Endothelial cell of umbilical vein (primary cell): ENCODE results near the gene HIGD1A. TPM values are rescaled to one million over a fixed set of nuclear protein-coding genes. Genes with fewer than 3 reads are reported as not detected.

ENCODE experiments used
- BruUV-seq: library from RNA; stranded (reverse); fragments of 400-500 nt; replicated peaks from 2 replicates; lab custom pipeline; 2021; lab: Mats Ljungman, UMichigan
- CTCF ChIA-PET: fragments of 300-600, 350-600 bp; sonication (Branson Sonifier 250); formaldehyde crosslinking; loops from one replicate; lab custom pipeline; 2021; ENCODE audit warnings: antibody characterized with exemption, inconsistent platforms; lab: Charles Lee
- POLR2A ChIA-PET: fragments of 300-600, 350-600 bp; sonication (Branson Sonifier 250); formaldehyde crosslinking; loops from one replicate; lab custom pipeline; 2021; ENCODE audit warnings: antibody characterized with exemption, inconsistent platforms; lab: Charles Lee
- DNase-seq: peaks from one replicate; pipeline ENCODE4 v3.0.0-alpha.2; 2011; ENCODE audit warnings: low read depth, low spot score
- FAIRE-seq: peaks from 2 replicates; lab custom pipeline; 2011; peaks lifted over from hg19 to GRCh38; lab: Jason Lieb, UNC
- H2AFZ ChIP-seq: 2 replicates; pipeline ENCODE4 v1.6.0; 2012; ENCODE audit warnings: low read depth, low read length, control low read depth, inconsistent platforms
- H3K27ac ChIP-seq: 2 replicates; pipeline ENCODE4 v1.5.1; 2011; ENCODE audit warnings: low read depth, mild to moderate bottlenecking, control low read depth, low read length, moderate library complexity; ENCODE audit not compliant: insufficient read depth
- H3K27me3 ChIP-seq, 2 experiments: 2 replicates each; pipeline versions ENCODE4 v1.6.0 to v1.6.1; 2011; ENCODE audit warnings: low read length in 2 of 2, mixed read lengths in 1 of 2; ENCODE audit not compliant: control insufficient read depth in 2 of 2, insufficient read depth in 2 of 2
- H3K36me3 ChIP-seq, 2 experiments: 2 replicates in 1 of 2; 3 replicates in 1 of 2; pipeline ENCODE4 v1.5.1; 2011; ENCODE audit warnings: low read length in 2 of 2, mild to moderate bottlenecking in 1 of 2, moderate library complexity in 1 of 2; ENCODE audit not compliant: control insufficient read depth in 2 of 2, insufficient read depth in 2 of 2; ENCODE audit errors: extremely low read depth in 1 of 2
- H3K4me1 ChIP-seq: 3 replicates; pipeline ENCODE4 v1.5.1; 2011; ENCODE audit warnings: mild to moderate bottlenecking, low read length; ENCODE audit not compliant: control insufficient read depth, insufficient read depth; ENCODE audit errors: extremely low read depth
- H3K4me2 ChIP-seq: 2 replicates; pipeline ENCODE4 v1.6.1; 2011; ENCODE audit warnings: low read length, control low read depth, mixed read lengths; ENCODE audit not compliant: insufficient read depth
- H3K4me3 ChIP-seq, 3 experiments: fragments of 200-600 bp in 1 of 3; sonication (generic), shearing (Covaris generic) in 1 of 3; replicated peaks in 1 of 3; 2 replicates each; pipeline ENCODE4 v1.5.1; 2011 to 2016; ENCODE audit warnings: control low read depth in 3 of 3, low read length in 3 of 3, mild to moderate bottlenecking in 2 of 3, inconsistent platforms in 1 of 3, low read depth in 1 of 3, moderate library complexity in 1 of 3; ENCODE audit not compliant: insufficient read depth in 1 of 3
- H3K79me2 ChIP-seq: 2 replicates; pipeline ENCODE4 v1.6.0; 2012; ENCODE audit warnings: low read length, inconsistent platforms; ENCODE audit not compliant: control insufficient read depth, insufficient read depth
- H3K9ac ChIP-seq: replicated peaks from 2 replicates; pipeline ENCODE3; 2011; ENCODE audit warnings: low read length, control low read depth; ENCODE audit not compliant: insufficient read depth; ENCODE audit errors: extremely low read depth
- H3K9me1 ChIP-seq: replicated peaks from 3 replicates; pipeline ENCODE4 v1.6.0; 2011; ENCODE audit warnings: mild to moderate bottlenecking, low read length; ENCODE audit not compliant: control insufficient read depth, insufficient read depth; ENCODE audit errors: extremely low read depth
- H3K9me3 ChIP-seq: replicated peaks from 2 replicates; pipeline ENCODE4 v1.5.1; 2012; ENCODE audit warnings: low read length, inconsistent platforms; ENCODE audit not compliant: control insufficient read depth, insufficient read depth
- H4K20me1 ChIP-seq: replicated peaks from 2 replicates; pipeline ENCODE3; 2011; ENCODE audit warnings: mild to moderate bottlenecking, low read length; ENCODE audit not compliant: control insufficient read depth, insufficient read depth; ENCODE audit errors: extremely low read depth
- CTCF ChIP-seq, 2 donors: IDR thresholded peaks; 1 replicate in 1 of 2; 2 replicates in 1 of 2; pipeline ENCODE4 v1.5.1; 2011; ENCODE audit warnings: low read length in 2 of 2, mild to moderate bottlenecking in 2 of 2, moderate library complexity in 2 of 2, control low read depth in 1 of 2, inconsistent platforms in 1 of 2, low read depth in 1 of 2; ENCODE audit not compliant: insufficient read depth in 1 of 2; ENCODE audit errors: extremely low read depth in 1 of 2
- EZH2 ChIP-seq: IDR thresholded peaks from 2 replicates; pipeline ENCODE4 v1.6.1; 2012; ENCODE audit warnings: borderline replicate concordance, low read depth, mild to moderate bottlenecking, moderate library complexity, low read length, inconsistent platforms; ENCODE audit not compliant: severe bottlenecking
- FOS ChIP-seq: IDR thresholded peaks from 2 replicates; pipeline ENCODE4 v1.6.1; 2011; ENCODE audit warnings: mild to moderate bottlenecking, low read length, moderate library complexity, borderline replicate concordance; ENCODE audit not compliant: insufficient read depth
- GATA2 ChIP-seq: IDR thresholded peaks from 2 replicates; pipeline ENCODE4 v1.7.0; 2011; ENCODE audit warnings: low read depth, mild to moderate bottlenecking, moderate library complexity, mixed read lengths, low read length; ENCODE audit not compliant: insufficient read length, insufficient read depth
- MAX ChIP-seq: IDR thresholded peaks from 2 replicates; pipeline ENCODE4 v1.6.1; 2011; ENCODE audit not compliant: insufficient read depth, insufficient read length
- MYC ChIP-seq: IDR thresholded peaks from one replicate; pipeline ENCODE4 v1.6.1; 2011; ENCODE audit warnings: mild to moderate bottlenecking, low read depth, low read length
- POLR2AphosphoS5 ChIP-seq: IDR thresholded peaks from 2 replicates; pipeline ENCODE4 v1.6.1; 2012; ENCODE audit warnings: low read depth, mild to moderate bottlenecking, control low read depth, low read length, moderate library complexity; ENCODE audit not compliant: insufficient read depth
- dilution Hi-C: fragments of 300-500 bp; cut with MboI; formaldehyde crosslinking; loops from one replicate; pipeline ENCODE4 v1.15.0; 2019; ENCODE audit warnings: low sequenced_read_pairs; ENCODE audit not compliant: extremely low pct_ligation_motif_present
- intact Hi-C: fragments of 100-400 bp; cut with micrococcal nuclease; formaldehyde crosslinking; loops from one replicate; pipeline ENCODE4 v1.10.0; 2022
- polyA plus RNA-seq, 4 experiments: library from polyadenylated mRNA; depleted of rRNA in 3 of 4; stranded (reverse) in 3 of 4; unstranded in 1 of 4; fragments of >200 nt; gene quantifications; 2 replicates each; pipeline versions ENCODE4 v1.2.1 to v1.2.3, GENCODE V29; 2011 to 2012; ENCODE audit warnings: missing spikeins in 1 of 4
- total RNA-seq: library from RNA; stranded (reverse); gene quantifications from 2 replicates; pipeline ENCODE4 v1.2.3, GENCODE V29; 2021

The HIGD1A gene
- total and polyA plus RNA-seq, 2 donors (not counting 3 experiments of a cell fraction or from before 2014, with no cell fraction given) = 59.5 to 68.9 TPM

GRCh38 chr3:42786212-42786611 is 18.1 kb downstream of the HIGD1A start:
- DNase-seq (no peak), FAIRE-seq (no peak)
- no peaks in the 10 kb centered on the region for H3K9me3 ChIP-seq
- H3K36me3 ChIP-seq = peaks cover 0 to 13% of the 10 kb centered on the region in 2 experiments
- peaks cover 7% of the 10 kb centered on the region for H3K79me2 ChIP-seq
- H3K27me3 ChIP-seq = no peaks in the 10 kb centered on the region
- H3K27ac ChIP-seq = no peak overlapping the region
- peaks cover 4% of the 10 kb centered on the region for H4K20me1 ChIP-seq
- no peak overlapping the region for H3K9ac ChIP-seq
- dilution Hi-C loops = no loop called here
- H3K4me2 ChIP-seq = no peak overlapping the region
- no peak overlapping the region for H3K4me3 ChIP-seq
- H3K9me1 ChIP-seq = no peaks in the 10 kb centered on the region
- ChIA-PET POLR2A (no interaction called here), CTCF (interaction anchor here (3.7 kb wide), 1 partner anchor 53 kb away, joined by 13 read pairs; no protein-coding TSS in a partner anchor)
- TF ChIP-seq CTCF (IDR thresholded peaks at IDR 0.05; ENCODE audit: extremely low read depth in 1 of 2, insufficient read depth in 1 of 2, low read depth in 1 of 2, low read length in 2 of 2) (no peak), MAX (no peak), POLR2AphosphoS5 (no peak), FOS (no peak), MYC (no peak), EZH2 (no peak), GATA2 (no peak)
- H3K4me1 ChIP-seq = no peaks in the 10 kb centered on the region
- no TSS peak for BruUV-seq
- H2AFZ ChIP-seq = no peak overlapping the region
- intact Hi-C loops = no loop called here
